H9 (cell line): Measurements from ENCODE around the gene HBZ. TPM values are rescaled to one million over a fixed set of nuclear protein-coding genes. Genes with fewer than 3 reads are reported as not detected.

ENCODE experiments used
- DNase-seq: peaks from one replicate; pipeline ENCODE4 v3.0.0-alpha.2; 2017
- H2AFZ ChIP-seq: one replicate; pipeline ENCODE4 v1.6.1; 2013; ENCODE audit warnings: mild to moderate bottlenecking, low read length, control low read depth, moderate library complexity
- H2AK5ac ChIP-seq: 2 replicates; pipeline ENCODE4 v1.6.1; 2013; ENCODE audit warnings: low read length, control low read depth, mixed read lengths; ENCODE audit not compliant: insufficient read length
- H2BK120ac ChIP-seq: one replicate; pipeline ENCODE4 v1.6.1; 2013; ENCODE audit warnings: low read depth, mild to moderate bottlenecking, low read length, control low read depth, inconsistent platforms; ENCODE audit not compliant: poor library complexity, severe bottlenecking
- H2BK12ac ChIP-seq: 2 replicates; pipeline ENCODE4 v1.6.1; 2013; ENCODE audit warnings: low read length, control low read depth, mixed read lengths, low read depth; ENCODE audit not compliant: insufficient read length
- H2BK15ac ChIP-seq: 2 replicates; pipeline ENCODE4 v1.6.1; 2013; ENCODE audit warnings: low read depth, low read length, control low read depth
- H2BK20ac ChIP-seq: one replicate; pipeline ENCODE4 v1.6.1; 2013; ENCODE audit warnings: low read depth, mild to moderate bottlenecking, low read length, control low read depth, inconsistent platforms; ENCODE audit not compliant: poor library complexity, severe bottlenecking
- H2BK5ac ChIP-seq: 2 replicates; pipeline ENCODE4 v1.6.1; 2013; ENCODE audit warnings: low read length, control low read depth, mixed read lengths; ENCODE audit not compliant: insufficient read length
- H3K14ac ChIP-seq: 2 replicates; pipeline ENCODE4 v1.6.1; 2013; ENCODE audit warnings: low read length, control low read depth; ENCODE audit not compliant: insufficient read depth
- H3K18ac ChIP-seq: 2 replicates; pipeline ENCODE4 v1.6.1; 2013; ENCODE audit warnings: low read depth, mild to moderate bottlenecking, mixed read lengths, low read length, control low read depth; ENCODE audit not compliant: insufficient read length
- H3K23ac ChIP-seq: 2 replicates; pipeline ENCODE4 v1.6.1; 2013; ENCODE audit warnings: low read length, control low read depth, mixed read lengths, low read depth; ENCODE audit not compliant: insufficient read length
- H3K23me2 ChIP-seq: 2 replicates; pipeline ENCODE4 v1.6.1; 2013; ENCODE audit warnings: low read depth, mild to moderate bottlenecking, mixed read lengths, low read length, control low read depth; ENCODE audit not compliant: insufficient read length, poor library complexity, severe bottlenecking
- H3K27ac ChIP-seq: 2 replicates; pipeline ENCODE4 v1.5.1; 2013; ENCODE audit warnings: low read length, control low read depth, mixed read lengths, low read depth; ENCODE audit not compliant: insufficient read length
- H3K27me3 ChIP-seq: 2 replicates; pipeline ENCODE4 v1.6.1; 2013; ENCODE audit warnings: low read length, control low read depth, inconsistent platforms; ENCODE audit not compliant: insufficient read depth
- H3K4ac ChIP-seq: 2 replicates; pipeline ENCODE4 v1.6.1; 2013; ENCODE audit warnings: low read depth, mild to moderate bottlenecking, control low read depth, inconsistent platforms, low read length, moderate library complexity
- H3K4me1 ChIP-seq: 2 replicates; pipeline ENCODE4 v1.6.1; 2013; ENCODE audit warnings: low read length, control low read depth, inconsistent platforms; ENCODE audit not compliant: insufficient read depth
- H3K4me2 ChIP-seq: 2 replicates; pipeline ENCODE4 v1.6.1; 2013; ENCODE audit warnings: low read length, control low read depth, mixed read lengths; ENCODE audit not compliant: insufficient read length, insufficient read depth
- H3K56ac ChIP-seq: 2 replicates; pipeline ENCODE4 v1.6.1; 2013; ENCODE audit warnings: low read depth, mild to moderate bottlenecking, mixed read lengths, low read length, control low read depth; ENCODE audit not compliant: insufficient read length
- H3K79me1 ChIP-seq: 2 replicates; pipeline ENCODE4 v1.6.1; 2013; ENCODE audit warnings: low read depth, mild to moderate bottlenecking, moderate library complexity, low read length, control low read depth, inconsistent platforms; ENCODE audit not compliant: insufficient read depth, poor library complexity, severe bottlenecking
- H3K79me2 ChIP-seq: 2 replicates; pipeline ENCODE4 v1.6.1; 2013; ENCODE audit warnings: low read length, control low read depth, inconsistent platforms; ENCODE audit not compliant: insufficient read depth
- H3K9ac ChIP-seq: 2 replicates; pipeline ENCODE4 v1.6.1; 2013; ENCODE audit warnings: low read length, control low read depth, mixed read lengths; ENCODE audit not compliant: insufficient read length; ENCODE audit errors: extremely low read depth
- H3K9me3 ChIP-seq: one replicate; pipeline ENCODE4 v1.6.1; 2013; ENCODE audit warnings: low read depth, low read length, inconsistent platforms; ENCODE audit not compliant: control insufficient read depth
- H3T11ph ChIP-seq: one replicate; pipeline ENCODE4 v1.6.1; 2013; ENCODE audit warnings: mild to moderate bottlenecking, low read length, control low read depth, inconsistent platforms
- H4K20me1 ChIP-seq: one replicate; pipeline ENCODE4 v1.6.1; 2013; ENCODE audit not compliant: control insufficient read depth, insufficient read length, insufficient read depth
- H4K5ac ChIP-seq: 2 replicates; pipeline ENCODE4 v1.6.1; 2013; ENCODE audit warnings: low read depth, mild to moderate bottlenecking, mixed read lengths, low read length, control low read depth; ENCODE audit not compliant: insufficient read length
- H4K8ac ChIP-seq: replicated peaks from 2 replicates; pipeline ENCODE4 v1.6.1; 2013; ENCODE audit warnings: low read length, control low read depth, mixed read lengths, low read depth; ENCODE audit not compliant: insufficient read length
- H4K91ac ChIP-seq: 2 replicates; pipeline ENCODE4 v1.6.1; 2013; ENCODE audit warnings: low read depth, mild to moderate bottlenecking, moderate library complexity, mixed read lengths, low read length, control low read depth; ENCODE audit not compliant: insufficient read length
- H3K27ac Mint-ChIP-seq, 3 experiments: 2 replicates in 2 of 3; 3 replicates in 1 of 3; pipeline ENCODE4 v1.8.0; 2020 to 2021; ENCODE audit warnings: mixed read lengths in 3 of 3, mild to moderate bottlenecking in 1 of 3, moderate library complexity in 1 of 3
- H3K27me3 Mint-ChIP-seq: 2 replicates; pipeline ENCODE4 v1.8.0; 2021; ENCODE audit warnings: low read depth, mild to moderate bottlenecking, moderate library complexity, mixed read lengths
- H3K36me3 Mint-ChIP-seq, 3 experiments: 2 replicates in 2 of 3; 3 replicates in 1 of 3; pipeline ENCODE4 v1.8.0; 2020 to 2021; ENCODE audit warnings: low read depth in 3 of 3, mixed read lengths in 3 of 3; ENCODE audit not compliant: insufficient read depth in 1 of 3
- H3K4me1 Mint-ChIP-seq, 2 experiments: 2 replicates each; pipeline ENCODE4 v1.8.0; 2020; ENCODE audit warnings: mixed read lengths in 2 of 2
- H3K4me3 Mint-ChIP-seq, 2 experiments: 2 replicates in 1 of 2; 3 replicates in 1 of 2; pipeline ENCODE4 v1.8.0; 2020 to 2021; ENCODE audit warnings: mild to moderate bottlenecking in 2 of 2, mixed read lengths in 2 of 2, moderate library complexity in 1 of 2
- H3K9me3 Mint-ChIP-seq, 2 experiments: 2 replicates in 1 of 2; 3 replicates in 1 of 2; pipeline ENCODE4 v1.8.0; 2020; ENCODE audit warnings: mild to moderate bottlenecking in 2 of 2, mixed read lengths in 2 of 2, moderate library complexity in 1 of 2
- CTCF ChIP-seq: fragments of 200-600 bp; sonication (generic); conservative IDR thresholded peaks from 3 replicates; pipeline ENCODE4 v1.8.0; 2021; ENCODE audit warnings: antibody characterized with exemption, mild to moderate bottlenecking
- WGBS: extraction: QIAGEN DNeasy Blood & Tissue Kit; methylation state at CpG from one replicate; pipeline ENCODE4 v1.1.7; 2013; ENCODE audit warnings: missing lambda C conversion rate, low lambda C conversion rate, mixed read lengths; ENCODE audit not compliant: insufficient read length; ENCODE audit errors: extremely low coverage; 5-methylcytosine and 5-hydroxymethylcytosine counted together
- total RNA-seq: library from RNA; stranded (reverse); gene quantifications from 2 replicates; pipeline ENCODE4 v1.2.1, GENCODE V29; 2021

HBZ gene
- total RNA-seq, 1 experiment from 2014 or later, result not detected

GRCh38 chr16:138049-138417, 14.4 kb upstream of the HBZ start:
- H3K79me2 ChIP-seq, result no peaks in the 10 kb centered on the region
- Mint-ChIP-seq H3K36me3 (peaks cover 0 to 2% (median 0%) of the 10 kb centered on the region in 3 experiments; a peak in 1 of 7 replicates), H3K27me3 (peaks cover 10% of the 10 kb centered on the region), H3K4me3 (peak overlapping the region; percentile 79 to 87), H3K4me1 (peaks cover 0 to 2% of the 10 kb centered on the region in 2 experiments; a peak in 2 of 4 replicates), H3K27ac (peak overlapping the region in 2 of 3 experiments; percentile 70 to 83; a peak in 1 of 7 replicates), H3K9me3 (no peaks in the 10 kb centered on the region)
- H2BK12ac ChIP-seq, result no peak overlapping the region
- no peak overlapping the region for H4K91ac ChIP-seq
- no peaks in the 10 kb centered on the region for H3K4me1 ChIP-seq
- H3K23me2 ChIP-seq, result no peaks in the 10 kb centered on the region
- no peak overlapping the region for H3K23ac ChIP-seq
- peak overlapping the region; percentile 43 for H3K4me2 ChIP-seq
- no peak for TF ChIP-seq CTCF
- no peaks in the 10 kb centered on the region for H4K20me1 ChIP-seq
- peak overlapping the region; percentile 80; the same call in 1 of the 2 replicates for H3K14ac ChIP-seq
- no CpG with 5 or more reads among the region's 30 CpGs for WGBS
- no peak overlapping the region for H3K56ac ChIP-seq
- no peak overlapping the region for H2BK5ac ChIP-seq
- no peak overlapping the region for H2AFZ ChIP-seq
- H2BK15ac ChIP-seq, result no peak overlapping the region
- no peak overlapping the region for H2AK5ac ChIP-seq
- H3K4ac ChIP-seq, result no peak overlapping the region
- no peaks in the 10 kb centered on the region for H3K27me3 ChIP-seq
- H3K18ac ChIP-seq, result peak overlapping the region; percentile 75
- no peaks in the 10 kb centered on the region for H3K9me3 ChIP-seq
- H3K27ac ChIP-seq, result no peak overlapping the region
- peak overlapping the region; percentile 3 for H2BK20ac ChIP-seq
- no peaks in the 10 kb centered on the region for H3K79me1 ChIP-seq
- no peak overlapping the region for H4K8ac ChIP-seq
- H4K5ac ChIP-seq, result no peak overlapping the region
- H3T11ph ChIP-seq, result no peak overlapping the region
- no peak overlapping the region for H2BK120ac ChIP-seq
- H3K9ac ChIP-seq, result peak overlapping the region; percentile 31
- peak; percentile 36 for DNase-seq
